Measurements from ENCODE around the gene HOXB13. TPM values are rescaled to one million over a fixed set of nuclear protein-coding genes. Genes with fewer than 3 reads are reported as not detected.

Gene HOXB13
- total RNA-seq, 1 experiment from 2014 or later, result not detected

DNA sequence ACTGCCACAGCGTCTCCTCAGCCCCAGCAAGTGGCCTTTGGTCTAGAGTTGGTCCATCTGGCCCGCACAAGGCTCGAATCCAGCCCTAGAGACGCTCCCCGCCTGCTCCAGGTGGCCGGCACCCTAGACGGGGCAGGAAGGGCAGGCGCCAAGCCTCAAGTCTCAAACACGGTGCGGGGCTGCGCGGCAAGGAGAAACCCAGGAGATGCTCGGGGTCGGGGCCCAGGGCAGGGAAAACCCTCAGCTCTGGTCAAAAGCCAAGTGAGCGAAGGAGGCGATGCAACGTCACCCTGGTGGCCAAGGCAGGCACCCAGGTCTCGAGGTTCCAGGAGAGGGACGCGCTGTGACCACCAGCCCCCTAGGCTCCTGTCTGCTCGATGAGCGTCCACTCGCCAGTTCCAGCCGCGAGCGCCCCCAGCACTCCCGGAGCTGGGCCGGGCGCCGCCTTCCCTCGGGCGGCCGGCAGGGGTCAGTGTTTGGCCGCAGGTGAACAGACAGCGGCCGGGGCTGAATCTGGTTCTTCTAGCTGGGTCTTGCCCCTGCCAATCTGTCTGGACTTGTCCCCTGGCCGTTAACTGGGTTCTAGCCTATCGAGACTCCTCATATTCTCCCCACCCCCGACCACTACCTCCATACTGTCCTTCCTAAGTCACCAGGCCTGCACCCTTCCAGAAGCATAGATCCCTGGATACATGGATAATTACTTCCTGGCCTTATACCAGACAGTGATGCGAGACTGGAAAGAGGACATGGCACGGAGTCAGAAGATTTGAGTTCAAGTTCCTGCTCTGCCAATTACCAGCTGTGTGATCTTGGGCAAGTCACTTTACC is 50.2 kb downstream of the HOXB13 start:
- Histone ChIP-seq H2BK120ac (ENCODE audit: low read depth, low read length, poor library complexity, severe bottlenecking) (no peak overlapping the region), H3K4me2 (ENCODE audit: insufficient read depth, insufficient read length, low read length) (peak overlapping the region; percentile 65), H3K27me3 (ENCODE audit: insufficient read depth, low read length) (peaks cover 6% of the 10 kb centered on the region; the same call in 1 of the 2 replicates)

More for the DNA sequence above, 50.2 kb downstream of the HOXB13 start:
- no peaks in the 10 kb centered on the region for H3K79me2 ChIP-seq (ENCODE audit: insufficient read depth, low read length)
- Mint-ChIP-seq H3K27me3 (ENCODE audit: low read depth) (peaks cover 94% of the 10 kb centered on the region), H3K27ac (no peak overlapping the region), H3K36me3 (ENCODE audit: insufficient read depth in 1 of 3, low read depth in 3 of 3) (no peaks in the 10 kb centered on the region), H3K9me3 (no peaks in the 10 kb centered on the region; a peak in 1 of 5 replicates), H3K4me3 (peak overlapping the region; percentile 32 to 48; a peak in 3 of 5 replicates), H3K4me1 (peaks cover 4 to 6% of the 10 kb centered on the region in 2 experiments; a peak in 3 of 4 replicates)
- H2AFZ ChIP-seq (ENCODE audit: low read length), result no peak overlapping the region
- no peak overlapping the region for H3K18ac ChIP-seq (ENCODE audit: insufficient read length, low read depth, low read length)
- DNase-seq, result peak; percentile 95
- H3K4me1 ChIP-seq (ENCODE audit: insufficient read depth, low read length), result no peaks in the 10 kb centered on the region
- H4K91ac ChIP-seq (ENCODE audit: insufficient read length, low read depth, low read length), result no peak overlapping the region
- H3K79me1 ChIP-seq (ENCODE audit: insufficient read depth, low read depth, low read length, poor library complexity, severe bottlenecking), result no peaks in the 10 kb centered on the region
- no peak overlapping the region for H3K27ac ChIP-seq (ENCODE audit: insufficient read length, low read depth, low read length)
- no peak overlapping the region for H4K8ac ChIP-seq (replicated peaks; ENCODE audit: insufficient read length, low read depth, low read length)
- WGBS (ENCODE audit: extremely low coverage, insufficient read length, low lambda C conversion rate), result no CpG with 5 or more reads among the region's 41 CpGs
- H2BK5ac ChIP-seq (ENCODE audit: insufficient read length, low read length), result no peak overlapping the region
- no peaks in the 10 kb centered on the region for H3K23me2 ChIP-seq (ENCODE audit: insufficient read length, low read depth, low read length, poor library complexity, severe bottlenecking)
- H3K9ac ChIP-seq (ENCODE audit: extremely low read depth, insufficient read length, low read length), result no peak overlapping the region
- H3K14ac ChIP-seq (ENCODE audit: insufficient read depth, low read length), result no peak overlapping the region
- no peaks in the 10 kb centered on the region for H3K9me3 ChIP-seq (ENCODE audit: control insufficient read depth, low read depth, low read length)
- peak; percentile 99 for TF ChIP-seq CTCF (conservative IDR thresholded peaks at IDR 0.05)
- no peak overlapping the region for H2BK12ac ChIP-seq (ENCODE audit: insufficient read length, low read depth, low read length)
- H2AK5ac ChIP-seq (ENCODE audit: insufficient read length, low read length), result no peak overlapping the region
- H3T11ph ChIP-seq (ENCODE audit: low read length), result no peak overlapping the region
- H3K4ac ChIP-seq (ENCODE audit: low read depth, low read length), result no peak overlapping the region
- H2BK15ac ChIP-seq (ENCODE audit: low read depth, low read length), result no peak overlapping the region
- no peak overlapping the region for H3K56ac ChIP-seq (ENCODE audit: insufficient read length, low read depth, low read length)
- no peak overlapping the region for H3K23ac ChIP-seq (ENCODE audit: insufficient read length, low read depth, low read length)
- H2BK20ac ChIP-seq (ENCODE audit: low read depth, low read length, poor library complexity, severe bottlenecking), result no peak overlapping the region
- no peak overlapping the region for H4K5ac ChIP-seq (ENCODE audit: insufficient read length, low read depth, low read length)
- H4K20me1 ChIP-seq (ENCODE audit: control insufficient read depth, insufficient read depth, insufficient read length), result no peaks in the 10 kb centered on the region
